Esophagus muscularis mucosa (tissue), 4 donors: Measurements from ENCODE around the gene STK24.

Experiments
- CTCF ChIP-seq, 3 experiments: fragments of 200-600 bp in 2 of 3; fragments of 450-650 bp in 1 of 3; sonication (generic) in 2 of 3; IDR thresholded peaks; one replicate each; pipeline ENCODE4 v1.5.1; 2017 to 2019; ENCODE audit warnings: antibody characterized with exemption in 3 of 3, mild to moderate bottlenecking in 2 of 3, moderate library complexity in 1 of 3
- EP300 ChIP-seq: sonication (generic); formaldehyde crosslinking; IDR thresholded peaks from one replicate; pipeline ENCODE4 v1.6.1; 2017; ENCODE audit warnings: antibody characterized with exemption
- POLR2A ChIP-seq: fragments of 450-650 bp; IDR thresholded peaks from one replicate; pipeline ENCODE4 v1.6.1; 2017; ENCODE audit warnings: antibody characterized with exemption, moderate library complexity, mild to moderate bottlenecking, low read depth
- POLR2AphosphoS5 ChIP-seq, 2 donors: sonication (generic); formaldehyde crosslinking; IDR thresholded peaks; one replicate each; pipeline ENCODE4 v1.6.1; 2017; ENCODE audit warnings: antibody characterized with exemption in 2 of 2

DNA sequence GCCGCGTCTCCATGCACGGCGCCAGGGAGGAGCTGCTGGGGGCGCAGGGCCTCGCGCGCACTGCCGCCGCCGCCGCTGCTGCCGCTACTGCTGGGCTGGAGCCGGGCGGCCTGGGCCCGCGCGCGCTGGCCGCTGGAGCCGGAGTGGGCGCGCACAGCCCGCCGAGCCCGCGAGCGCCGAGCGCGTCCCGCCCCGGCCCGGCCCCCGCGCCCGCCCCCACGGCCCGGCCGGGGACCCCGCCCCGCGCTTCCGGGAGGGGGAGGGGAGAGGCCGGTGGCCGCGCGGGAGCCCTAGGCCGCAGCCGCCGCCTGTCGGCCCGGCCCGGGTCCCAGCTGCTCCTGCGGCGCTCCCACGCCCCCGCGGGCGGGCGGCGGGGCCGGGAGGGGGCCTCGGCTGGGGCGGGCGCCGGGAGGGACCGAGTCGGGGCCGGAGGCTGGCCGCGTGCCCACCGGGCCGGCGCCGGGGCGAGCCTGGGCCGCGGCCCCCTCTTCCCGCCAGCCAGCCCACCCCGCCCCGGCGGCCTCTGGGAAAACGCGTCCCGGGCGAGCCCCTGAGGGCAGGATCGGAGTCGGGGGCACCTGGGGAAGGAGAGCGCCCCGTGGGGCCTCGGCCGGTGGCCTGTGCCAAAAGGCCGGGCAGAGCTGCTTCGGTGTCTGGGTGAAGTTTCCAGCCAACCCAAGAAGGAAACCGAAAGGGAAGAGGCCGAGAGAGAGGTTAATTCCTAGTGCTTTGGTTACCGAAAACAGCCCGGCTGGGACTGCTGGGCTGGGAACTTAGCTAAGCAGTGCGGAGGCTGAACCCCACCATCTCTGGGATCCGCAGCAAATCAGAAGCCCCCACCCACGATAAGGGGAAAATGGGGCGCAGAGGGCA lies at the start of gene STK24:
- TF ChIP-seq CTCF (IDR thresholded peaks at IDR 0.05) = no peak
- peak; percentile 28 to 67 for TF ChIP-seq POLR2AphosphoS5 (IDR thresholded peaks at IDR 0.05)
- no peak for TF ChIP-seq POLR2A
- no peak for TF ChIP-seq EP300
